OCI-LY1 (cell line): ENCODE results near the gene ATN1.

ENCODE experiments used
- EZH2 ChIP-seq: fragments of 200-600 bp; sonication (generic), shearing (Covaris generic); IDR thresholded peaks from 2 replicates; pipeline ENCODE4 v1.8.0; 2017; ENCODE audit warnings: borderline replicate concordance, mixed run types, mild to moderate bottlenecking, antibody characterized with exemption, low read length, moderate library complexity, mixed read lengths
- TF ChIP-seq, protein P1 (sequence below): fragments of 200-600 bp; sonication (generic), shearing (Covaris generic); IDR thresholded peaks from 2 replicates; pipeline ENCODE4 v1.5.1; 2017; ENCODE audit warnings: mild to moderate bottlenecking, antibody characterized with exemption, low read length, moderate library complexity, mixed read lengths

DNA sequence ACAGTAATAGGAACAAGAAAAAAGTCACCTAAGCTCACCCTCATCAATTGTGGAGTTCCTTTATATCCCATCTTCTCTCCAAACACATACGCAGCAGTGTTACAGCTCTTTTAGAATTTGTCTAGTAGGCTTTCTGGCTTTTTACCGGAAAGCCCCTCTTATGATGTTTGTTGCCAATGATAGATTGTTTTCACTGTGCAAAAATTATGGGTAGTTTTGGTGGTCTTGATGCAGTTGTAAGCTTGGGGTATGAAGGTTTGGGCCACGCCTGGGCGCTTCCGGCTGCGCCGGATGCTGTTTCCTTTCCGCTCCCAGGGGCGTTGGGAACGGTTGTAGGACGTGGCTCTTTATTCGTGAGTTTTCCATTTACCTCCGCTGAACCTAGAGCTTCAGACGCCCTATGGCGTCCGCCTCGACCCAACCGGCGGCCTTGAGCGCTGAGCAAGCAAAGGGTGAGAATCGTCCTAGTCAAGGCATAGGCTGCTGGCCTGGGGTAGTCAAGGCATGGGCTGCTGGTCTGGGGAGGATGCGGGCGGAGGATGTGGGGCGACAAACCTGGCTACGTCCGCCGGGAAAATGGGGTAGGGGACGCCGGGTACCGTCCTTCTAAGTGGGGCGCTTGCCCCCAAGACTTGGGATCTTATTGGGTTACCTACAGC is 16.1 kb downstream of the ATN1 start, which contains the start of the genes C12orf57 and RNU7-1:
- TF ChIP-seq, protein P1, sequence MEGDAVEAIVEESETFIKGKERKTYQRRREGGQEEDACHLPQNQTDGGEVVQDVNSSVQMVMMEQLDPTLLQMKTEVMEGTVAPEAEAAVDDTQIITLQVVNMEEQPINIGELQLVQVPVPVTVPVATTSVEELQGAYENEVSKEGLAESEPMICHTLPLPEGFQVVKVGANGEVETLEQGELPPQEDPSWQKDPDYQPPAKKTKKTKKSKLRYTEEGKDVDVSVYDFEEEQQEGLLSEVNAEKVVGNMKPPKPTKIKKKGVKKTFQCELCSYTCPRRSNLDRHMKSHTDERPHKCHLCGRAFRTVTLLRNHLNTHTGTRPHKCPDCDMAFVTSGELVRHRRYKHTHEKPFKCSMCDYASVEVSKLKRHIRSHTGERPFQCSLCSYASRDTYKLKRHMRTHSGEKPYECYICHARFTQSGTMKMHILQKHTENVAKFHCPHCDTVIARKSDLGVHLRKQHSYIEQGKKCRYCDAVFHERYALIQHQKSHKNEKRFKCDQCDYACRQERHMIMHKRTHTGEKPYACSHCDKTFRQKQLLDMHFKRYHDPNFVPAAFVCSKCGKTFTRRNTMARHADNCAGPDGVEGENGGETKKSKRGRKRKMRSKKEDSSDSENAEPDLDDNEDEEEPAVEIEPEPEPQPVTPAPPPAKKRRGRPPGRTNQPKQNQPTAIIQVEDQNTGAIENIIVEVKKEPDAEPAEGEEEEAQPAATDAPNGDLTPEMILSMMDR = no peak
- no peak for TF ChIP-seq EZH2
